Measurements from ENCODE around the gene HTR3A.

DNA sequence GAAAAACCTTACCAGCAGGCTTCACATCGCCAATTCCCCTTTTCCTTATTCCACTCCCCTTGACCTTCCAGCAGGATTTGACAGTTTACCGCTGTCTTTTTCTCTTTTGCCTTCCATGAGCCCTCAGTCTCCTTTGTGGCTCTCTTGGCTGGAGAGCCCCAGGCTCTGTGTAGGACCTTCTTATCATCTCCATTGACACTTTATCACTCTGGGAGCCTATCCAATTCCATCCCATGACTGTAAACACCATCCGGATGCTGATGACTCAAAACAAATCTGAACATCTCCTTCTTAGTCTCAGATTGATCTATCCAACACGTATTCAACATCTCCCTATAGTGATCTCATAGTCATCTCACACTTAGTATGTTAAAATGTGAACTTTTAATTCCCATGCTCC lies 36.0 kb downstream of the HTR3A start:
- TF ChIP-seq CTCF (IDR thresholded peaks at IDR 0.05) (no peak), POLR2AphosphoS5 (IDR thresholded peaks at IDR 0.05) (no peak), POLR2A (IDR thresholded peaks at IDR 0.05) (no peak)
